ENCODE data around the gene BLOC1S4. TPM values are rescaled to one million over a fixed set of nuclear protein-coding genes. Genes with fewer than 3 reads are reported as not detected.

The BLOC1S4 gene
- total RNA-seq, 1 experiment from 2014 or later, result 10.7 TPM

GRCh38 chr4:6727081-6727942 is 11.3 kb downstream of the BLOC1S4 start:
- in situ Hi-C loops (cut with HindIII; ENCODE audit: low pct_unique_long_range_greater_than_20kb, low sequenced_read_pairs) (no loop called here), intact Hi-C loops (cut with micrococcal nuclease; ENCODE audit: unreplicated experiment) (no loop called here)
- ChIA-PET POLR2A (interaction anchor here (0.6 to 0.7 kb wide), 2 partner anchors 151 to 172 kb away, joined by 4 to 6 read pairs; no protein-coding TSS in a partner anchor), CTCF (no interaction called here)
- Histone ChIP-seq H3K4me1 (ENCODE audit: control insufficient read depth, insufficient read depth, low read length) (no peaks in the 10 kb centered on the region), H3K27ac (ENCODE audit: low read length) (no peak overlapping the region), H3K27me3 (ENCODE audit: control insufficient read depth, insufficient read depth, low read length) (no peaks in the 10 kb centered on the region), H3K36me3 (ENCODE audit: control insufficient read depth, insufficient read depth, low read length) (no peaks in the 10 kb centered on the region), H3K4me3 (ENCODE audit: low read depth in 2 of 2, low read length in 2 of 2) (no peak overlapping the region), H3K9me3 (ENCODE audit: control insufficient read depth, insufficient read depth, low read depth, low read length) (no peaks in the 10 kb centered on the region)
- no peak for TF ChIP-seq CTCF (IDR thresholded peaks at IDR 0.05)
- TF ChIP-seq REST (IDR thresholded peaks at IDR 0.05; ENCODE audit: insufficient read depth in 1 of 2, low read depth in 2 of 2, low read length in 1 of 2), result no peak
- TF ChIP-seq TCF7L2 (IDR thresholded peaks at IDR 0.05; ENCODE audit: low read depth, low read length), result no peak
- TF ChIP-seq SIN3A (IDR thresholded peaks at IDR 0.05; ENCODE audit: borderline replicate concordance, insufficient read depth, low read depth, low read length), result no peak
- no peak for TF ChIP-seq POLR2AphosphoS5 (IDR thresholded peaks at IDR 0.05; ENCODE audit: low read depth, low read length)
- ATAC-seq (no peak), DNase-seq (ENCODE audit: low read depth, low spot score) (no peak)
- no TSS peak for BruUV-seq (replicated peaks)

DNA sequence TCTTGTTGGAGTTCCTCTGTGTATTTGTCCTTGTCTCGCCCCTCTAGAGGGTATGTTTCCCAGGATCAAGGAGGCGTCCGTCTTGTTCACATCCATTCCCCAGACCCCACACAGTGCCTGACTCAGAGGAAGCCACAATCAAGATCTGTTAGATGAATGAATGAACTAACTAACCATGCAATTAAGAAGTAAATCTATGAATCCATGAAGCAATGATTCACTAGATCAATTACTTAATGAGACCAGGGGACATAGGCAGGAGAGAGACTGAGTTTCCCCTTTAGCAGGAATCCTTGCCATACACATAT is 11.9 kb downstream of the BLOC1S4 start:
- intact Hi-C loops (cut with micrococcal nuclease; ENCODE audit: unreplicated experiment), result no loop called here
- Histone ChIP-seq H3K4me1 (ENCODE audit: control insufficient read depth, insufficient read depth, low read length) (no peaks in the 10 kb centered on the region), H3K9me3 (ENCODE audit: control insufficient read depth, insufficient read depth, low read depth, low read length) (no peaks in the 10 kb centered on the region), H3K27ac (ENCODE audit: low read length) (no peak overlapping the region), H3K36me3 (ENCODE audit: control insufficient read depth, insufficient read depth, low read length) (no peaks in the 10 kb centered on the region), H3K27me3 (ENCODE audit: control insufficient read depth, insufficient read depth, low read length) (no peaks in the 10 kb centered on the region), H3K4me3 (ENCODE audit: low read depth in 2 of 2, low read length in 2 of 2) (no peak overlapping the region)
- CTCF ChIA-PET, result interaction anchor here (0.5 kb wide), 1 partner anchor 8 kb away, joined by 3 read pairs; no protein-coding TSS in a partner anchor
- TF ChIP-seq POLR2AphosphoS5 (IDR thresholded peaks at IDR 0.05; ENCODE audit: low read depth, low read length), result no peak
- TF ChIP-seq SIN3A (IDR thresholded peaks at IDR 0.05; ENCODE audit: borderline replicate concordance, insufficient read depth, low read depth, low read length), result no peak
- TF ChIP-seq CTCF (IDR thresholded peaks at IDR 0.05), result no peak
- TF ChIP-seq TCF7L2 (IDR thresholded peaks at IDR 0.05; ENCODE audit: low read depth, low read length), result no peak
- TF ChIP-seq REST (IDR thresholded peaks at IDR 0.05; ENCODE audit: insufficient read depth in 1 of 2, low read depth in 2 of 2, low read length in 1 of 2), result no peak
- in situ Hi-C loops (cut with HindIII; ENCODE audit: low pct_unique_long_range_greater_than_20kb, low sequenced_read_pairs), result no loop called here
- ATAC-seq (no peak), DNase-seq (ENCODE audit: low read depth, low spot score) (no peak)
- no TSS peak for BruUV-seq (replicated peaks)
- POLR2A ChIA-PET, result interaction anchor here (0.6 kb wide), 1 partner anchor 11 kb away, joined by 4 read pairs; no protein-coding TSS in a partner anchor

Data from Panc1 (cell line).